Panc1 (cell line): ENCODE data around the gene ESR2.

Experiments
- CTCF ChIP-seq: fragments of 450-650 bp; IDR thresholded peaks from 2 replicates; pipeline ENCODE4 v1.5.1; 2017; ENCODE audit warnings: mild to moderate bottlenecking
- POLR2AphosphoS5 ChIP-seq: IDR thresholded peaks from 2 replicates; pipeline ENCODE4 v1.6.1; 2012; ENCODE audit warnings: mild to moderate bottlenecking, low read depth, low read length, moderate library complexity

- TF ChIP-seq POLR2AphosphoS5 = no peak
- TF ChIP-seq CTCF = no peak
Observed at GRCh38 chr14:64053694-64054669, 240.2 kb downstream of the ESR2 start.
